Spleen (tissue), 3 donors: ENCODE measurements around the gene SNX2.

Experiments used
- POLR2A ChIP-seq, 3 donors: fragments of 450-650 bp; IDR thresholded peaks; one replicate each; pipeline ENCODE4 v1.5.1; 2017; ENCODE audit warnings: antibody characterized with exemption in 3 of 3, mild to moderate bottlenecking in 1 of 3
- POLR2AphosphoS5 ChIP-seq, 3 donors: sonication (generic); formaldehyde crosslinking; IDR thresholded peaks; one replicate each; pipeline ENCODE4 v1.5.1; 2017; ENCODE audit warnings: antibody characterized with exemption in 3 of 3

DNA sequence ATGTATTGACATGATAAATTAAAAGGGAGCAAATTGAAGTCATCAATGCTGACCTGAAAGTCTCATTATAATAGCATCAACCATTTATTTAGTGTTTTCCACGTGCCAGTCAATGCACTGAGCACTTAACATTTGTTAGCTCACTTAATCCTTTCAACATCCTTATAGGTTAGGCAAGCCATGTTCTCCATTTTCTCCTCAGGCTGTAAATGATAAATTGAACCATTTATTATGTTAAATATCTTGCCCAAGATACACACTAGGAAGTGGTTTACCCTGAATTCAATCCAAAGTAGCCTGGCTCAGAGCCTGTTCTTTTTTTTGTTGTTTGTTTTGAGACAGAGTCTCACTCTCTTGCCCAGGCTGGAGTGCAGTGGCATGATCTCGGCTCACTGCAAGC, 25.0 kb upstream of the SNX2 start:
- no peak for TF ChIP-seq POLR2A (IDR thresholded peaks at IDR 0.05)
- TF ChIP-seq POLR2AphosphoS5 (IDR thresholded peaks at IDR 0.05): no peak
